HTERT RPE-1 (cell line): Measurements from ENCODE around the gene ACTR3C.

Experiments used
- in situ Hi-C: fragments of 300-500 bp; cut with MboI; formaldehyde crosslinking; loops from 4 replicates; pipeline ENCODE4 v1.14.3; 2020; ENCODE audit warnings: low sequenced_read_pairs

ACTR3C gene

GRCh38 chr7:150359622-150360362 is 36.4 kb upstream of the ACTR3C start:
- in situ Hi-C loops = no loop called here

DNA sequence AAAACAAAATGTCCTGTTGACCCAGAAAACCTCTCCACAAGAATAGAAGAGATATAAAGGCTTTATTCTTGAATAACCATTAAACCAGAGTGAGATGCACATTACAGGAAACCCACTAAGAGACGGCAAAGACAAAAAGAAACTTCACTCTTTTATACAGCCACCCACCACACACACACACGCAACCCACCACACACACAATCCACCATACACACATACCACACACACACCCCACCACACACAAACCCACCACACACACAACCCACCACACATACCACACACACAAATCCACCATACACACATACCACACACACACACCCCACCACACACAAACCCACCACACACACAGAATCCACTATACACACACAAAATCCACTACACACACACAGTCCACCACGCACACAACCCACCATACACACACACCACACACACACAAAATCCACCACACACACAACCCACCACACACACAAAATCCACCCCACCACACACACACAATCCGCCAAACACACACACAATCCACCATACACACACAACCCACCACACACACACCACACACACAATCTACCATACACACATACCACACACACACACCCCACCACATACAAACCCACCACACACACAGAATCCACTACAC is 35.8 kb upstream of the ACTR3C start:
- in situ Hi-C loops = no loop called here

DNA sequence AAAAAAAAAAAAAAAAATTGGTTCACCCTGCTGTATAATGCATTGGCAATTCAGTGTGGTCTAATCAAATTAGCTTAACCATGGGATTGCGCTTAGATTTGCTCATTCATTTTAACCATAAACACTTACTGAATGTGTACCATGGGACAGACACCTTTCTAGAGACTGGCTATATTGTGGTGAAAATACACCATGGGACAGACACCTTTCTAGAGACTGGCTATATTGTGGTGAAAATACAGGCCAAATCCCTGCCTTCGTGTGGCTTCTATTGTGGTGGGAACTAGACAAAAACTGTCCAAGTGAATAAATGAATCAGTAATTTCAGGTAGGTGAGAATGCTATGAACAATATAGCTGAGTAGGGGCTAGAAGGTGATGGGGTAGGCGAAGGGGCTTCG is 35.1 kb upstream of the ACTR3C start:
- in situ Hi-C loops = no loop called here

- in situ Hi-C loops = no loop called here
Measured at GRCh38 chr7:150357771-150358427, 34.6 kb upstream of the ACTR3C start.

DNA sequence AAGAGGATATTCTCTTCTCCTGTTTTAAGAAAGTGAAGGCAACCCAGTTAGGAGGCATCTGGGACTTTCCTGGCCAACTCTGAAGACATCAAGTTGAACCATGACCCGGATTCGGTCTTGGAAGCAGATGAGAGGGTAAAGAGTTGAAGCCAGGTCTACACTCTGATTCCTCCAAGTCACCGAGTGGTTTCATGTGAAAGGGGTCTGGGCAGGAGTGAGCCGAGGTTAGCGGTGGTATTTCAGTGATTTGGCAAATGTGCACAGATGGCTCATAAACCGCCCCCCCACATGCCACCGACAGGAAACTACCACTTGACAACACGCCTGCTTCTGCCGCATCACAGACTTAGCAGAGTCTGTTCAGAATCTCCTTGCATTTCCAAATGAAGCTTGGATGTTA is 33.9 kb upstream of the ACTR3C start:
- in situ Hi-C loops = no loop called here

DNA sequence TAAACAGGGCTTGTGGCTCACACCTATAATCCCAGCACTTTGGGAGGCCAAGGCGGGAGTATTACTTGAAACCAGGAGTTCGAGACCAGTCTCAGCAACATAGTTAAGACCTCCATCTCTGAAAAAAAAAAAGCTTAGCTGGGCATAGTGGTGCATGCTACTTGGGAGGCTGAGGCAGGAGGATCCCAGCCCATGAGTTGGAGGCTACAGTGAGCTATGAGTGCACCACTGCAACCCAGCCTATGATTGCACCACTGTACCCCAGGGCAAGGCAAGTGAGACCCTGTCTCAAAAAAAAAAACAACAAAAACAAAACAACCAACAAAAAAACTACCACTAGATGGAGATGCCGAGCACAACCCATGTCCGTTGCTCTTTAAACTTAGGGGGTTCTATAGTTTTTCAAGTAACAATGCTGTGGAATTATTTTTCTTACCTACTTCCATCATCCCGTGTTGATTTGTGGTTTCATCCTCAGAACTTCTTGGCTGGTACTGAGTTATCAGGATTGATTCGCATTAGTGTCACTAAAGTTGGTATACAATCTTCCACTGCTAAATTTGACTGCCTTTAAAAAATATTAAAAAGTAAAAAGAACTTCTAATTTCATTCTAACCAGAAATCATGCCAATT is 33.0 kb upstream of the ACTR3C start:
- in situ Hi-C loops = no loop called here

DNA sequence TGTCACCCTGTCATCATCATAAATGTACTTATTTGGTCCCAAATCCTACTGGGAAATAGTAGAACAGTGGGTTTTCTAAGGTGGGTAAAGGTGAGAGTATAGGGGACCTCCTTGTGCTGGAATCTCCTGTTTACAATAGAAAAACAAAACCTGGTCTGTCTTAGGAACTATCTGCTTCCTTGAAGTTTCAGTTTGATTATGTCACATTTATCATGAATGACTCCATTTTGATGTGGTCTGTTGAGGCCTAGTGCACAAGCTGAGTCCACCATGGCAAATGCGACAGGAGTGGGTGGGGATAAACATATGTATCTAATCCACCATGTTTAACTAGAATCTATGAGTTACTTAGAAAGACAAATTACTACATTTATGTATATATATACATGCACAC is 32.3 kb upstream of the ACTR3C start:
- in situ Hi-C loops = no loop called here

- in situ Hi-C loops = no loop called here
Measured at GRCh38 chr7:150351587-150352194, 28.3 kb upstream of the ACTR3C start.

GRCh38 chr7:150346922-150347321 is 23.6 kb upstream of the ACTR3C start:
- in situ Hi-C loops = no loop called here

- in situ Hi-C loops = no loop called here
Measured at GRCh38 chr7:150345012-150345411, 21.7 kb upstream of the ACTR3C start.

- in situ Hi-C loops = no loop called here
Measured at GRCh38 chr7:150344299-150344698, 21.0 kb upstream of the ACTR3C start.

GRCh38 chr7:150343225-150343624 is 19.9 kb upstream of the ACTR3C start:
- in situ Hi-C loops = no loop called here

GRCh38 chr7:150342121-150342408 is 18.7 kb upstream of the ACTR3C start:
- in situ Hi-C loops = no loop called here

DNA sequence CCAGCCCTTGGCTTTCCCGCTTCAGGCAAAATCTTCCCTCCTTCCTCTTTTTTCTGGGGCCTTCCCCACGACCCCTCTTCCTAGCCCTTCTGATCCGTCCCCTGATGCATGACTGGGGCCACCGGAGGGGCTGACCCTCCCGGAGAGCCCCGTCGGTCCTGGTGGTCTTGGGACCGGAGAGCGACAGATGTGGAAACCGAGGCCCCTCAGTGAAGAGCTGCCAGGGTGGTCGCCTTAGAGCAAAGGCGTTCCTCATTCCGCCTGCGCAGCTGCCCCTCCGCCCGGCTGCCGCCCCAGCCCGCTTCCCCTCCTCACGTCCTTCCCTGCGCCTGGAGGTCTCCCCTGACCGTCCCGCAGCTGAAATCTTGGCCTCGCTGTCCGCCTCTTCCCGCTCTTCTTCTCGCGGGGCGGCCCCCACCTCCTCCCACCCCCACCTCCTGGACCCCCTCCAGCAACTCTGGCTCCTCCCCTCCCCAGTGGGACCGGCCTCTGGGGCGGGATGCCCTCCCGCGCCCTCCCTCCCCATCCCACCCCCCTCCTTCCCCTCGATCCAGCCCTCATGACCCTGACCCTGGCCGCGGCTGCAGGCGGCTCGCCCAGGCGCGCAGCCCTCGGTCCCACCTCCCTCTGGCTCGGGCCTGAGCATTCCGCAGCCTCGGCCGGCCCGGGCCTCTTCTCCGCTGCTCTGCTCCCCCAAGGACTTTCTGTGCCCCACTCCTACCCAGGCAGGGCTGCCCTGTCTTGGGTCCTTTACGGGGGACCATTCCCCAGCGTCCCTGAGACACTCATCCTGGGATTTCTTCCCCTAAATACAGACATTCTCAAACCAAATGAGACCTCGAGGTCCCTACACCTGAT is 18.1 kb upstream of the ACTR3C start, which contains the start of gene RARRES2:
RARRES2 (minus strand) TSS at position 367 of the 858 bp plus-strand sequence. CDS start 1,020 bp downstream, outside the sequence.
- in situ Hi-C loops = no loop called here

DNA sequence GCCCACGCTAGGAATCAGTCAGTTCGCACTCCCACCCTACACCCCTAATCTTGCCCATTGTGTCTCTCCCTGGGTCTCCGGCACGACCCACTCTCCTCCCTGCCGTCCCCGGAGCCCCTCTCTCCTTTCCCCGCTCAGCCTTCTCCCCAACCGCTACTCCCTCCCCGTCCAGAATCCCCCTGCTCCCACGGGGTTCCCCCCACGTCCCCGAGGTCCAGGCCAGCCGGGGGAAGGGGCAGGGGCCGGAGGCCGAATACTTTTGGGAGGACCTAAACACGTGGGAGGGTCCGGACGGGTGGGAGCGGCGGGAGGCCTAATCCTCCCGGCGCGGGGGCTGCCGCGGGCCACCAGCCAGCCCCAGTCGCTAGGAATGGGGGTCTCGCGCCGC is 17.5 kb upstream of the ACTR3C start:
- in situ Hi-C loops = no loop called here

- in situ Hi-C loops = no loop called here
Measured at GRCh38 chr7:150340024-150340749, 16.8 kb upstream of the ACTR3C start.

DNA sequence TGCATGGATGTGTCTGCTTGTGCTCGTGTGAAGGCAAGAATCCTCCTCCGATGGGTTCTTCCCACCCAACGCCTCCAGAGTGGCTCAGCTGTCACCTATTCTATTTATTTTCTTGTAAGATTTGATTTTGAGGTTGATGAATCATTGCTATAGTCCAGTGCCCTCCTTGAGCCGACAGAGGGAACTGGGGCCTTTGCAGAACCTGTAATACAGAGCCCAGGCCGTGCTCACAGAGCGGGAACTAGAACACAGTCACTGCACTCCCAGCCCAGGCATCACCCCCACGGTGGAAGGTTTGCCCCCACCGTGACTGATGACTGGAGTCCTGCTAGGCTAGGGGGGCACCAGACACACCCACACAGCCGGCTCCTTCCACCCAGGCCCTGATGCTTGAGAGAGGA is 16.1 kb upstream of the ACTR3C start:
- in situ Hi-C loops = no loop called here

GRCh38 chr7:150338166-150338829 is 15.0 kb upstream of the ACTR3C start:
- in situ Hi-C loops = no loop called here

- in situ Hi-C loops = no loop called here
Measured at GRCh38 chr7:150337659-150338081, 14.3 kb upstream of the ACTR3C start.
